Measurements from ENCODE around the gene CACNA1F.

The CACNA1F gene

GRCh38 chrX:49155243-49155899 is 77.8 kb downstream of the CACNA1F start:
- DNase-seq (ENCODE audit: low read depth in 3 of 3) = peak in 1 of 3 experiments; percentile 39

Data from stimulated activated CD4-positive, alpha-beta T cell treated with anti-CD3 and anti-CD28 coated beads, TNF-alpha, amount 100 ng/mL, for 24 hours (primary cell).